Osteocyte (in vitro differentiated cells): ENCODE data around the gene PPP1R9A. TPM values are rescaled to one million over a fixed set of nuclear protein-coding genes. Genes with fewer than 3 reads are reported as not detected.

ENCODE experiments used
- DNase-seq: peaks from one replicate; pipeline ENCODE4 v3.0.0; 2021; ENCODE audit warnings: mixed read lengths; ENCODE audit not compliant: unreplicated experiment; ENCODE audit errors: extremely low spot score
- H3K27ac Mint-ChIP-seq: one replicate; pipeline ENCODE4 v1.8.0; 2021; ENCODE audit warnings: mild to moderate bottlenecking, mixed read lengths; ENCODE audit not compliant: unreplicated experiment
- H3K27me3 Mint-ChIP-seq: one replicate; pipeline ENCODE4 v1.8.0; 2021; ENCODE audit warnings: mixed read lengths; ENCODE audit not compliant: unreplicated experiment
- H3K36me3 Mint-ChIP-seq: one replicate; pipeline ENCODE4 v1.8.0; 2021; ENCODE audit warnings: mixed read lengths; ENCODE audit not compliant: unreplicated experiment
- H3K4me1 Mint-ChIP-seq: one replicate; pipeline ENCODE4 v1.8.0; 2021; ENCODE audit warnings: mixed read lengths; ENCODE audit not compliant: unreplicated experiment
- H3K4me3 Mint-ChIP-seq: one replicate; pipeline ENCODE4 v1.8.0; 2021; ENCODE audit warnings: mild to moderate bottlenecking, moderate library complexity, mixed read lengths; ENCODE audit not compliant: unreplicated experiment
- H3K9me3 Mint-ChIP-seq: one replicate; pipeline ENCODE4 v1.8.0; 2021; ENCODE audit warnings: mixed read lengths; ENCODE audit not compliant: unreplicated experiment
- total RNA-seq: library from RNA; stranded (reverse); gene quantifications from 2 replicates; pipeline ENCODE4 v1.2.1, GENCODE V29; 2021
- TF ChIP-seq, protein P1 (sequence below): fragments of 200-600 bp; sonication (generic); IDR thresholded peaks from 2 replicates; pipeline ENCODE4 v1.5.0; 2021; ENCODE audit warnings: antibody characterized with exemption, mild to moderate bottlenecking, moderate library complexity

PPP1R9A gene
- total RNA-seq, 1 donor from 2014 or later: 3.4 TPM

DNA sequence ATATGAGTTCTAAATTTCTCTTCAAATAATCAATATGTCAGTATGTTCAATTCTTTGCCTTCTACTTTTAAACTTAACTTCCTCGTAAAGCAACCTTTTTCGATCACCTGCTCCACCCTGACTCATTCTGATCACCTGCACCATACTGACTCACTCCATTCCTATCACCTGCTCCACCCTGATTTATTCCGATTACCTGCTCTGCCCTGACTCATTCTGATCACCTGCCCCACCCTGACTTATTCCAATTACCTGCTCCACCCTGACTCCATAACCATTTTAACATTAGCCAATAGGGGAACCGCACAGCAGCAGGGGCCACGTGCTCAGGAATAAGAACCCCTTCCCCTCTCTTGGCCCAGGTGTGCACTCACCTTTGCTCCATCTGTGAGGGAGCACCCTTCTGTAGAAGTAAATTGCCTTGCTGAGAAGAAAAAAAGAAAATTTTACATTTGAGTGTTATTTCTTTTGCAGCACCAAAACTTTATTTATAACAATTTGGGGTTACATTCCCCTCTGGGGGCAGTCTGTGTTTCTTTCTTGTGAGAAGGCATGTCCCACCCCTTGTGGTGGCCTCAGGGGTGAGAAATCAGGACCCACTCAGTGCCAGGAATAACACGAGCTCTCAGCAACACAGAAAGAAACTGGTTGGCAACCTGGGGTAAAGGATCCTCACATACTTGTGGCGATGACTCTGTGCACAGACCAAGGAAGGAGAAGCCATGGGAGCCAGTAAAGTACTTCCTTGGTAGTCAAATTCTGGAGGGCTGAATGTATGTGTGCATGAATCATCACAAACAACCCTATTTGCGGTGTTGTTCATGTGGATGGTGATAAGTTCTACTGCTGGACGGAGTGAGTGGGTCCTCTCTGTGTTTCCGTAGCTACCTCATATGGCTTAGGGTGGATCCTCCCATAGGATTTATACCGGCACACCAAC is 29.4 kb upstream of the PPP1R9A start:
- H3K4me1 Mint-ChIP-seq: peaks cover 7% of the 10 kb centered on the region
- no peaks in the 10 kb centered on the region for H3K27me3 Mint-ChIP-seq
- no peaks in the 10 kb centered on the region for H3K36me3 Mint-ChIP-seq
- TF ChIP-seq, protein P1, sequence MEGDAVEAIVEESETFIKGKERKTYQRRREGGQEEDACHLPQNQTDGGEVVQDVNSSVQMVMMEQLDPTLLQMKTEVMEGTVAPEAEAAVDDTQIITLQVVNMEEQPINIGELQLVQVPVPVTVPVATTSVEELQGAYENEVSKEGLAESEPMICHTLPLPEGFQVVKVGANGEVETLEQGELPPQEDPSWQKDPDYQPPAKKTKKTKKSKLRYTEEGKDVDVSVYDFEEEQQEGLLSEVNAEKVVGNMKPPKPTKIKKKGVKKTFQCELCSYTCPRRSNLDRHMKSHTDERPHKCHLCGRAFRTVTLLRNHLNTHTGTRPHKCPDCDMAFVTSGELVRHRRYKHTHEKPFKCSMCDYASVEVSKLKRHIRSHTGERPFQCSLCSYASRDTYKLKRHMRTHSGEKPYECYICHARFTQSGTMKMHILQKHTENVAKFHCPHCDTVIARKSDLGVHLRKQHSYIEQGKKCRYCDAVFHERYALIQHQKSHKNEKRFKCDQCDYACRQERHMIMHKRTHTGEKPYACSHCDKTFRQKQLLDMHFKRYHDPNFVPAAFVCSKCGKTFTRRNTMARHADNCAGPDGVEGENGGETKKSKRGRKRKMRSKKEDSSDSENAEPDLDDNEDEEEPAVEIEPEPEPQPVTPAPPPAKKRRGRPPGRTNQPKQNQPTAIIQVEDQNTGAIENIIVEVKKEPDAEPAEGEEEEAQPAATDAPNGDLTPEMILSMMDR: no peak
- H3K9me3 Mint-ChIP-seq: peaks cover 5% of the 10 kb centered on the region
- H3K4me3 Mint-ChIP-seq: no peak overlapping the region
- no peak for DNase-seq
- H3K27ac Mint-ChIP-seq: no peak overlapping the region

DNA sequence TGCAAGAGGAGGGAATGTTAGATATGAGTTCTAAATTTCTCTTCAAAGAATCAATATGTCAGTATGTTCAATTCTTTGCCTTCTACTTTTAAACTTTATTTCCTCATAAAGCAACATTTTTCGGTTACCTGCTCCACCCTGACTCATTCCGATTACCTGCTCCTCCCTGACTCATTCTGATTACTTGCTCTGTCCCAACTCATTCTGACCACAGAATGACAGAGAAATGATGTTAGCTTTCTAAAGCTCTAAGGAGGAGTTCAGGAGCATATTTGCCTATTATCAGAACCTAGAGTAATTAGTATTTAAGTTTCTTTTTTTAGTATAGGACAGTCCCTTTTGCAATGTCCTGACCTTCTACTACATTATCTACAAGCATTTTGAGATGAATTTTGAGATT is 24.5 kb upstream of the PPP1R9A start:
- TF ChIP-seq, protein P1: no peak
- Mint-ChIP-seq H3K27ac (no peak overlapping the region), H3K9me3 (peaks cover 1% of the 10 kb centered on the region), H3K27me3 (no peaks in the 10 kb centered on the region), H3K4me1 (no peaks in the 10 kb centered on the region), H3K36me3 (no peaks in the 10 kb centered on the region), H3K4me3 (no peak overlapping the region)
- DNase-seq: no peak

DNA sequence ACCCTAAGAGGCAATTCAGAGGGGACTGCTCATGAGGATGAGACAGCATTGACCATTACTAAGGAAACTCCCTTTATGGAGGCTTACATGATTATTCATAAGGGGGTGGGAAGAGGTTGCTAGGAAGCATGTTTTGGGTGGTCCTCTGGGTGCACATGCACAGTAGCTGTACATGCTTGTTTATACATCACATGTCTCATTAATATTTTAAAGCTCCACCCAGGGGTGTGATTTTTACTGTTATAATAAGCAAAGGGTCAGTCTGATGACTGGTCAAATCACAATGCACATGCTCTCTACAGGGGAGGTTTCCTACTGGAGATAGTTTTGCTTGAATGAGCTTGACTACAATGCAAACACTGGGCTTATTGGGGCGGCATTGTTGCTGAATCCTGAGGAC is 23.8 kb upstream of the PPP1R9A start:
- Mint-ChIP-seq H3K27me3 (no peaks in the 10 kb centered on the region), H3K4me1 (no peaks in the 10 kb centered on the region), H3K9me3 (no peaks in the 10 kb centered on the region), H3K4me3 (no peak overlapping the region), H3K27ac (no peak overlapping the region), H3K36me3 (no peaks in the 10 kb centered on the region)
- DNase-seq: no peak
- TF ChIP-seq, protein P1: no peak

DNA sequence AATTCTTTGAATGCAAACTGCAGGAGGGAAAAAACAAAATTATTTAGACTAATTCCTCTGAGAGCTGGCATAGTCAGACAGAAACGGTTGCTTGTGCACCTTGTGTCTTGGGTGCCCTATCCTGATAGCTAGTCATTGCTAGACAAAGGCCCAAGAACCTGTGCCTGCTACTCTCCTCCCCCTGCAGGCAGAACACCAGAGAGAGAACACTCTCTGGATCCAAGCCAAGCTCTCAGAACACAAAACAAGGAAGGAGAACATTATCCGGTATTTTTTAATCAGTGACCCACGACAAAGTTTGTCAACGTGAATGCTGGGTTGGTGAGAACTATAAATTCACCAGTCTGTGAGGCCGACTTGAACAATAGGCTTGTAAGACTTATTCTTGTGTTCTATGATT is 18.8 kb upstream of the PPP1R9A start:
- H3K27me3 Mint-ChIP-seq: no peaks in the 10 kb centered on the region
- H3K9me3 Mint-ChIP-seq: no peaks in the 10 kb centered on the region
- no peaks in the 10 kb centered on the region for H3K4me1 Mint-ChIP-seq
- H3K36me3 Mint-ChIP-seq: no peaks in the 10 kb centered on the region
- no peak overlapping the region for H3K4me3 Mint-ChIP-seq
- TF ChIP-seq, protein P1: no peak
- no peak overlapping the region for H3K27ac Mint-ChIP-seq
- DNase-seq: no peak

DNA sequence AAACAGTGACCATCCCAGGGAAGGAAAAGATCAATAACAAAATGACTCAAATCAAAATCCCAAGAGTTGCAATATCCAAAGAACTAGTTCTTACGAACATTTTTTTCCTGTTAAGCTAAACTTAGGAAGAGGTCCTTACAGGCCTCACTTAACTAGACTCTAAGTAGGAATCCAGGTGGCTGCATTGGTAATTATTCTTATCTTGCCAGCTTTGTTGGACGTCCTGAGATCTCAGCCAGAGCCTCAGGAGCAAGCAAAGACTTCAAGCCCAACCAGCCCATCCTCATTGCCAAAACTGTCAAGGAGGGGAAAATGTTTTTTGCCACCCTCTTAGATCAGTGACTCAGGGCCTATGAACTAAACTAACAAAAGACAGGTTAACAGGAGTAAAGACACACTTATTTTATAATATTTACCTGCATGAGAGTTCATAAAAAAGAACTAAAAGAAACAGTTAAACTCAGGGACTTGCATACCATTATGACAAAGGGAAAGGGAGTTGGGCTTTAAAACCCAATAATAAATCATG is 18.3 kb upstream of the PPP1R9A start:
- Mint-ChIP-seq H3K9me3 (no peaks in the 10 kb centered on the region), H3K27ac (no peak overlapping the region), H3K4me3 (no peak overlapping the region), H3K4me1 (no peaks in the 10 kb centered on the region), H3K36me3 (no peaks in the 10 kb centered on the region), H3K27me3 (no peaks in the 10 kb centered on the region)
- no peak for DNase-seq
- TF ChIP-seq, protein P1: no peak
